GM21381 (cell line): ENCODE results near the gene ATP2C1.
"Not testable (repeated sequence)": the region's sequence is repeated elsewhere in the genome, so short reads cannot be mapped to it uniquely, and the experiment has no call there.

Experiments
- ATAC-seq: cut with Tn5 transposase; IDR thresholded peaks from one replicate; pipeline ENCODE4 v1.9.1; 2021; ENCODE audit warnings: mild to moderate bottlenecking, moderate library complexity; ENCODE audit not compliant: unreplicated experiment

ATP2C1 gene

DNA sequence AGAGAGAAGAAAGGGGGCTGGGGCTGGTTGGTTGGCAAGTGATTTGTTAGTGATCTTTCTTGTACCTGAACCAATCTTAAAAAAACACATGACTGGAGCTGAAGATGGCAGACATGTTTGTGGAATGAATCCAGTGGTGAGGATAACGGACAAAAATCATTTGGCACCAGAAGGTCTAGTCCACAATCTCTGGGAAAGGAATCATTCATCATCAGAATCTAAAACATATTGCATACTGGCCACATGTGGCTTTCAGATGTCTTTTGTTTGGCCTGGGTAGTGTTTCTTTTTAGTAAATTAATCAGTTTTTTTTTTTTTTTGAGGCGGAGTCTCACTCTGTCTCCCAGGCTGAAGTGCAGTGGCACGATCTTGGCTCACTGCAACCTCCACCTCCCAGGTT is 137.8 kb downstream of the ATP2C1 start:
- ATAC-seq: no peak

- ATAC-seq: peak; percentile 60
These were observed 139.7 kb downstream of the ATP2C1 start for GRCh38 chr3:131033480-131034080.

GRCh38 chr3:131036200-131036816 is 142.4 kb downstream of the ATP2C1 start:
- no peak for ATAC-seq

- ATAC-seq: no peak
These were observed 143.1 kb downstream of the ATP2C1 start for GRCh38 chr3:131036986-131037385.

- no peak for ATAC-seq
These were observed 144.4 kb downstream of the ATP2C1 start for GRCh38 chr3:131038326-131038725.

GRCh38 chr3:131042271-131042985 is 148.5 kb downstream of the ATP2C1 start:
- not testable (repeated sequence) for ATAC-seq

- ATAC-seq: no peak
These were observed 153.7 kb downstream of the ATP2C1 start for GRCh38 chr3:131047582-131047981.

GRCh38 chr3:131048030-131048429 is 154.1 kb downstream of the ATP2C1 start:
- ATAC-seq: no peak

- no peak for ATAC-seq
These were observed 156.1 kb downstream of the ATP2C1 start for GRCh38 chr3:131050001-131050400.

GRCh38 chr3:131053043-131053859 is 159.4 kb downstream of the ATP2C1 start:
- no peak for ATAC-seq
